ENCODE results near the gene MDM2.
"Not testable (repeated sequence)": the region's sequence is repeated elsewhere in the genome, so short reads cannot be mapped to it uniquely, and the experiment has no call there.

The MDM2 gene

DNA sequence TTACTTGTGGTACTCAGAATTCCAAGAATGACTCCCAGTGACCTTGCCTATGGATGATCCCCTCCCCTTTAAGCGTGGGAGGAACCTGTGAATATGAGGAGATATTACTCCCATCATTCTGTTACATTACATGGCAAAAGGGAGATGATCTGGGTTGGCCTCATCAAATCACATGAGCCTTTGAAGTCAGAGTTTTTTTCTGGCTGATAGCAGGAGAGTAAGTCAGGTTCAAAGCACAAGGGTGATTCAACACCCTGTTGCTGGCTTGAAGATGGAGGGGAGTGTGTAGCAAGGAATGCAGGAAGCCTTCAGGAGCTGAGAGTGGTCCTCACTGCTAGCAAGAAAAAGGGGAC lies 9.1 kb upstream of the MDM2 start:
- TF ChIP-seq, protein P1, sequence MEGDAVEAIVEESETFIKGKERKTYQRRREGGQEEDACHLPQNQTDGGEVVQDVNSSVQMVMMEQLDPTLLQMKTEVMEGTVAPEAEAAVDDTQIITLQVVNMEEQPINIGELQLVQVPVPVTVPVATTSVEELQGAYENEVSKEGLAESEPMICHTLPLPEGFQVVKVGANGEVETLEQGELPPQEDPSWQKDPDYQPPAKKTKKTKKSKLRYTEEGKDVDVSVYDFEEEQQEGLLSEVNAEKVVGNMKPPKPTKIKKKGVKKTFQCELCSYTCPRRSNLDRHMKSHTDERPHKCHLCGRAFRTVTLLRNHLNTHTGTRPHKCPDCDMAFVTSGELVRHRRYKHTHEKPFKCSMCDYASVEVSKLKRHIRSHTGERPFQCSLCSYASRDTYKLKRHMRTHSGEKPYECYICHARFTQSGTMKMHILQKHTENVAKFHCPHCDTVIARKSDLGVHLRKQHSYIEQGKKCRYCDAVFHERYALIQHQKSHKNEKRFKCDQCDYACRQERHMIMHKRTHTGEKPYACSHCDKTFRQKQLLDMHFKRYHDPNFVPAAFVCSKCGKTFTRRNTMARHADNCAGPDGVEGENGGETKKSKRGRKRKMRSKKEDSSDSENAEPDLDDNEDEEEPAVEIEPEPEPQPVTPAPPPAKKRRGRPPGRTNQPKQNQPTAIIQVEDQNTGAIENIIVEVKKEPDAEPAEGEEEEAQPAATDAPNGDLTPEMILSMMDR (IDR thresholded peaks at IDR 0.05; ENCODE audit: poor library complexity, severe bottlenecking): no peak
- DNase-seq (ENCODE audit: low spot score): no peak

DNA sequence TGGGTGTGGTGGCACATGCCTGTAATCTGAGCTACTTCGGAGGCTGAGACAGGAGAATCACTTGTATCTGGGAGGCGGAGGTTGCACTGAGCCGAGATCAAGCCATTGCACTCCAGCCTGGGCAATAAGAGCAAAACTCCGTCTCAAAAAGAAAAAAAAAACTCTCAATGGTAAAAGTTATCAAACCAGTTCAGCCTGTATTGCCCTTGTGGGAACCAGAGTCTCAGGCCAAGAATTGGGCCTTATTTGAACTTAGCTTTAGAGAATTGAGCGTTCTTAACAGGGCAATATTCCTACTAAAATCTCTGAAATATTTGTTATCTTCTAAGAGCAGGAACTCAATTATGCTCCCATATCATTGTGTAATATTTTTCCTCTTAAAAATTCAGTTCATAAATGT lies 7.7 kb upstream of the MDM2 start:
- Histone ChIP-seq H3K27ac (ENCODE audit: poor library complexity, severe bottlenecking) (no peak overlapping the region), H3K4me1 (ENCODE audit: insufficient read depth, poor library complexity, severe bottlenecking) (peaks cover 23% of the 10 kb centered on the region), H3K4me3 (ENCODE audit: severe bottlenecking) (no peak overlapping the region), H3K9me3 (ENCODE audit: severe bottlenecking) (no peaks in the 10 kb centered on the region), H3K36me3 (ENCODE audit: low read depth) (no peaks in the 10 kb centered on the region), H3K27me3 (ENCODE audit: insufficient read depth, poor library complexity, severe bottlenecking) (no peaks in the 10 kb centered on the region)
- DNase-seq (ENCODE audit: low spot score) (no peak), ATAC-seq (ENCODE audit: low read depth) (no peak)
- TF ChIP-seq, protein P1 (IDR thresholded peaks at IDR 0.05; ENCODE audit: poor library complexity, severe bottlenecking): no peak

More for the DNA sequence above, 9.1 kb upstream of the MDM2 start:
- H3K4me3 ChIP-seq (ENCODE audit: severe bottlenecking): no peak overlapping the region
- peaks cover 29% of the 10 kb centered on the region for H3K4me1 ChIP-seq (ENCODE audit: insufficient read depth, poor library complexity, severe bottlenecking)
- H3K9me3 ChIP-seq (ENCODE audit: severe bottlenecking): no peaks in the 10 kb centered on the region
- H3K27ac ChIP-seq (ENCODE audit: poor library complexity, severe bottlenecking): no peak overlapping the region
- H3K27me3 ChIP-seq (ENCODE audit: insufficient read depth, poor library complexity, severe bottlenecking): no peaks in the 10 kb centered on the region
- no peaks in the 10 kb centered on the region for H3K36me3 ChIP-seq (ENCODE audit: low read depth)
- no peak for ATAC-seq (ENCODE audit: low read depth)

DNA sequence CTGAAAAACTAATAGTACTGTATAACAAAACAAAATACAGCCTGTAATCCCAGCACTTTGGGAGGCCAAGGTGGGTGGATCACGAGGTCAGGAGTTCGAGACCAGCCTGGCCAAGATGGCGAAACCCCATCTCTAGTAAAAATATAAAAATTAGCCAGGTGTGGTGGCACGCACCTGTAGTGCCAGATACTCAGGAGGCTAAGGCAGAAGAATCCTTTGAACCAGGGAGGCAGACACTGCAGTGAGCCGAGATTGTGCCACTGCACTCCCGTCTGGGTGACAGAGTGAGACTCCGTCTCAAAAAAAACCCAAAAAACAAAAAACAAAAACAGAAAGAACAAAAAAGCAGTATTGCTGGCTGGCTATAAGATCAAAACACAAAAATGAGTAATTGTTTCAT lies 6.9 kb upstream of the MDM2 start:
- not testable (repeated sequence) for H3K9me3 ChIP-seq (ENCODE audit: severe bottlenecking); H3K36me3 ChIP-seq (ENCODE audit: low read depth); H3K27ac ChIP-seq (ENCODE audit: poor library complexity, severe bottlenecking); H3K4me3 ChIP-seq (ENCODE audit: severe bottlenecking); ATAC-seq (ENCODE audit: low read depth); H3K27me3 ChIP-seq (ENCODE audit: insufficient read depth, poor library complexity, severe bottlenecking); DNase-seq (ENCODE audit: low spot score)
- peaks cover 30% of the 10 kb centered on the region for H3K4me1 ChIP-seq (ENCODE audit: insufficient read depth, poor library complexity, severe bottlenecking)

DNA sequence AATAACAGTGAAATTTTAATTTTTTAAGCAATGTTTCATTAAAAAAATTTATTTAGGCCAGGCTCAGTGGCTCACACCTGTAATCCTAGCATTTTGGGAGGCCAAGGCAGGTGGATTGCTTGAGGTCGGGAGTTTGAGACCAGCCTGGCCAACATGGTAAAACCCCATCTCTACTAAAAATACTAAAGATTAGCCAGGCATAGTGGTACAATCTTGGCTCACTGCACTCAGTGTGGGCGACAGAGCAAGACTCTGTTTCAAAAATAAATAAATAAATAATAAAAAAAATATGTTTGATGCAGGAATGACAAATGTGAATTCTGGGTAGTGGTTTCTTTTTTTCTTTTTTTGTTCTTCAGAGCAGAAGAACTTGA lies 5.6 kb upstream of the MDM2 start:
- not testable (repeated sequence) for H3K4me3 ChIP-seq (ENCODE audit: severe bottlenecking); H3K36me3 ChIP-seq (ENCODE audit: low read depth); H3K27me3 ChIP-seq (ENCODE audit: insufficient read depth, poor library complexity, severe bottlenecking); H3K9me3 ChIP-seq (ENCODE audit: severe bottlenecking); DNase-seq (ENCODE audit: low spot score); ATAC-seq (ENCODE audit: low read depth); H3K27ac ChIP-seq (ENCODE audit: poor library complexity, severe bottlenecking)
- H3K4me1 ChIP-seq (ENCODE audit: insufficient read depth, poor library complexity, severe bottlenecking): peaks cover 34% of the 10 kb centered on the region

DNA sequence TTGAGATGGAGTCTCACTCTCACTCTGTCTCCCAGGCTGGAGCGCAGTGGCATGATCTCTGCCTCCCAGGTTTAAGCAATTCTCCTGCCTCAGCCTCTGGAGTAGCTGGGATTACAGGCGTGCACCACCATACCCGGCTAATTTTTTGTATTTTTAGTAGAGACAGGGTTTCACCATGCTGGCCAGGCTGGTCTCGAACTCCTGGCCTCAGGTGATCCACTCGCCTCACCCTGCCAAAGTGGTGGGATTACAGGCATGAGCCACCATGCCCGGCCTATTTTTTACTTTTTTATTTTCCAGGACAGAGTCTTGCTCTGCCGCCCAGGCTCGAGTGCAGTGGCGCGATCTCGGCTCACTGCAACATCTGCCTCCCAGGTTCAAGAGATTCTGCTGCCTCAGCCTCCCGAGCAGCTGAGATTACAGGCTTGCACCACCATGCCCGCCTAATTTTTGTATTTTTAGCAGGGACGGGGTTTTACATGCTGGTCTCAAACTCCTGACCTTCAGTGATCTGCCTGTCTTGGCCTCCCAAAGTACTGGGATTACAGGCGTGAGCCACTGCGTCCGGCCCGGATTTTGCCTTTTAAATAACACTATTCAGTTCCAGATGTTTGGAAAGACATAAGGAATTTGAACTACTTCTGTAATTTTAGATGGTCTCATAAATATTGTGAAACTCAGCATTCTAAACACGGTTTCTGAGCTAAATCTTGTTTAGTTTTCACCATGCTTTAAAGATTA lies 4.9 kb upstream of the MDM2 start:
- H3K4me3 ChIP-seq (ENCODE audit: severe bottlenecking); DNase-seq (ENCODE audit: low spot score); H3K27me3 ChIP-seq (ENCODE audit: insufficient read depth, poor library complexity, severe bottlenecking); H3K9me3 ChIP-seq (ENCODE audit: severe bottlenecking); H3K27ac ChIP-seq (ENCODE audit: poor library complexity, severe bottlenecking); ATAC-seq (ENCODE audit: low read depth); H3K36me3 ChIP-seq (ENCODE audit: low read depth): not testable (repeated sequence)
- H3K4me1 ChIP-seq (ENCODE audit: insufficient read depth, poor library complexity, severe bottlenecking): peaks cover 36% of the 10 kb centered on the region

DNA sequence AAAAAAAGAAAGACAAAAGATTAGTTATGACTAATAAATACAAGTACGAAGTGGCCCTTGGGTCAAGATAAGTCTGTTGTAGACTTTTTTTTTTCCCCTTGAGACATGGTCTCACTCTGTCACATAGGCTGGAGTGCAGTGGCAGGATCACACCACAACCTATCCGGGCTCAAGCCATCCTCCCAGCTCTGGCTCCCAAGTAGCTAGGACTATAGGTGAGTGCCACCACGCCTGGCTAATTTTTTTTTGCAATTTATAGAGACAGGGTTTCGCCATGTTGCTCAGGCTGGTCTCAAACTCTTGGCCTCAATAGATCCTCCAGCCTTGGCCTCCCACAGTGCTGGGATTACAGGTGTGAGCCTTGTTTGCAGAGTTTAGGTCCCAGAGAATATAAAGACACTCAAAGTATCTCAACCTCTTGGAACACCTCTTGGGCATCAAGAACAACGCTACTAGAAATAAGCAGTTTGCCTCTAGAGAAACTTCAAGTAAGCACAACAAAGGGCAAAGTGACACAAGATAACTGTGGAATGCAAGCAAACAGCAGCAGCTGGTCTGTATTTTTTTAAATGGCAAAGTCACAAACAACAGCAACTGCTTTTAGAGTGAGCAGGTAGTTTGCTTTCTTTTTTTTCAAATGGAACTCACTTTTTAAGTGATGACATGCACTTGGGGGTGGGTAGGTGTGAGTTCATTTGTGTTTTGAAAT lies 3.9 kb upstream of the MDM2 start:
- DNase-seq (ENCODE audit: low spot score): no peak
- no peaks in the 10 kb centered on the region for H3K9me3 ChIP-seq (ENCODE audit: severe bottlenecking)
- no peak for ATAC-seq (ENCODE audit: low read depth)
- TF ChIP-seq, protein P1 (IDR thresholded peaks at IDR 0.05; ENCODE audit: poor library complexity, severe bottlenecking): no peak
- peaks cover 37% of the 10 kb centered on the region for H3K4me1 ChIP-seq (ENCODE audit: insufficient read depth, poor library complexity, severe bottlenecking)
- H3K4me3 ChIP-seq (ENCODE audit: severe bottlenecking): no peak overlapping the region
- no peaks in the 10 kb centered on the region for H3K27me3 ChIP-seq (ENCODE audit: insufficient read depth, poor library complexity, severe bottlenecking)
- no peak overlapping the region for H3K27ac ChIP-seq (ENCODE audit: poor library complexity, severe bottlenecking)
- peaks cover 3% of the 10 kb centered on the region for H3K36me3 ChIP-seq (ENCODE audit: low read depth)

All from RWPE2 (cell line).